Adrenal gland (tissue), 5 donors: Measurements from ENCODE around the gene ST8SIA5.

ENCODE experiments used
- CTCF ChIP-seq, 6 experiments: fragments of 450-650 bp in 4 of 6; fragments of 200-600 bp in 2 of 6; sonication (generic) in 1 of 6; IDR thresholded peaks; 1 replicate in 5 of 6; 2 replicates in 1 of 6; pipeline versions ENCODE4 v1.5.1 to v1.8.0; 2016 to 2021; ENCODE audit warnings: antibody characterized with exemption in 6 of 6, mild to moderate bottlenecking in 2 of 6, moderate library complexity in 1 of 6
- POLR2A ChIP-seq, 2 donors: fragments of 450-650 bp; IDR thresholded peaks; one replicate each; pipeline ENCODE4 v1.6.1; 2017; ENCODE audit warnings: antibody characterized with exemption in 2 of 2, mild to moderate bottlenecking in 2 of 2, moderate library complexity in 1 of 2
- donor health status: DM: no; HTN: no; CAD: no.

GRCh38 chr18:46704189-46704588 lies 52.7 kb downstream of the ST8SIA5 start:
- TF ChIP-seq CTCF (IDR thresholded peaks at IDR 0.05) (no peak), POLR2A (IDR thresholded peaks at IDR 0.05) (peak in 1 of 2 donors; percentile 24)
